WI38 (cell line): ENCODE results near the gene EPSTI1.
A peak's percentile ranks its signal among the peaks of the same experiment; 100 is the strongest.

Experiments
- H3K4me3 ChIP-seq: 2 replicates; pipeline ENCODE4 v1.5.1; 2011; ENCODE audit warnings: low read depth, mild to moderate bottlenecking, control low read depth, low read length
- CTCF ChIP-seq: IDR thresholded peaks from 2 replicates; pipeline ENCODE4 v1.5.1; 2012; ENCODE audit warnings: low read depth, mild to moderate bottlenecking, control low read depth, low read length

EPSTI1 gene

GRCh38 chr13:43030548-43030947, 38.5 kb upstream of the EPSTI1 start:
- TF ChIP-seq CTCF, result no peak
- no peak overlapping the region for H3K4me3 ChIP-seq

GRCh38 chr13:43026262-43026661, 34.2 kb upstream of the EPSTI1 start:
- H3K4me3 ChIP-seq, result no peak overlapping the region
- TF ChIP-seq CTCF, result no peak

GRCh38 chr13:43023289-43023963, 31.4 kb upstream of the EPSTI1 start, which contains the start of gene DNAJC15:
Gene DNAJC15 (plus strand): TSS chr13:43023586. CDS start chr13:43023627, 41 bp downstream.
- TF ChIP-seq CTCF, result no peak
- H3K4me3 ChIP-seq, result peak within 1 kb of the TSS; percentile 74

- no peak for TF ChIP-seq CTCF
- H3K4me3 ChIP-seq, result peak overlapping the region; percentile 74
Measured at GRCh38 chr13:43022934-43023288, 30.9 kb upstream of the EPSTI1 start.

GRCh38 chr13:43021926-43022670, 30.1 kb upstream of the EPSTI1 start:
- no peak for TF ChIP-seq CTCF
- H3K4me3 ChIP-seq, result no peak overlapping the region

- no peak for TF ChIP-seq CTCF
Measured at GRCh38 chr13:43020794-43021193, 28.8 kb upstream of the EPSTI1 start.

GRCh38 chr13:43019811-43020210, 27.8 kb upstream of the EPSTI1 start:
- no peak for TF ChIP-seq CTCF
- H3K4me3 ChIP-seq, result no peak overlapping the region

More at GRCh38 chr13:43020794-43021193, 28.8 kb upstream of the EPSTI1 start:
- no peak overlapping the region for H3K4me3 ChIP-seq
